Activated CD4-positive, alpha-beta T cell treated with anti-CD3 and anti-CD28 coated beads, Interleukin-2, amount 50 U/mL, for 16 hours (primary cell): ENCODE results near the gene CD22.
"Not testable (repeated sequence)": the region's sequence is repeated elsewhere in the genome, so short reads cannot be mapped to it uniquely, and the experiment has no call there.

ENCODE experiments used
- DNase-seq: peaks from one replicate; pipeline ENCODE4 v3.0.0-alpha.2; 2020

Gene CD22

DNA sequence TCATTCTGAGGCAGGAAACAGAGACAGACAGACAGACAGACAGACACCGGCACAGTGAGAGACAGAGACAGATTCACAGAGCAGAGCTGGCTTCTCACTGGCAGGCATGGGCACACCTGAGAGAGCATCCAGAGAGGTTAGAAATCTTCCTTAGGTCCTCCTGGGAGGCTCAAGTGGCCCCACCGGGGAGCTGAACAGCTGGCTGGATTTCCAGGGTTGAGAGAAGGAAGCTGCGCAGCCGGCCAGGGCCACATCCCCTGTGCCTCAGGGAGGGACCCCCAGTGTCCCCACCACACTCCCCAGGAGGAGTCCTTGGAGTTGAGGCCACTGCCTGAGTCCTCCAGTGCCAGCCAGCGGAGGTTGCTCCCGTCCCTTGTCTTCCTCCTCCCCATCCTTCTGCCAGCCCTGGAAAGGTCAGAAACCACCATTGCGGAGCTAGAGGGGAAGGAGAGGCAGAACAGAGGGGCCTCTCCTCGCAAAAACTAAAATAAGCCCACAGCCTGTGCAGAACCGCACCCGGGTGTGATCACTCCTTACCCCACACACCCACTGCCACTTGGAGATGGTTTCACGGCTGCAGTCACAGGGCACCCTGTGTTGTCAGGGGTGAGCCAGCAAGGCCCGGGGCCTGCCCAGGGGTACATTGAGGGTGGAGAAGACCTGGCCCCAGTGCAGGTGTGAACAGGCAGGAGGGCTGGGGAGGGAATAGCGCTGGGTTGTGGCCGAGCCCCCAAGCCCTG is 33.4 kb downstream of the CD22 start:
- DNase-seq = no peak

DNA sequence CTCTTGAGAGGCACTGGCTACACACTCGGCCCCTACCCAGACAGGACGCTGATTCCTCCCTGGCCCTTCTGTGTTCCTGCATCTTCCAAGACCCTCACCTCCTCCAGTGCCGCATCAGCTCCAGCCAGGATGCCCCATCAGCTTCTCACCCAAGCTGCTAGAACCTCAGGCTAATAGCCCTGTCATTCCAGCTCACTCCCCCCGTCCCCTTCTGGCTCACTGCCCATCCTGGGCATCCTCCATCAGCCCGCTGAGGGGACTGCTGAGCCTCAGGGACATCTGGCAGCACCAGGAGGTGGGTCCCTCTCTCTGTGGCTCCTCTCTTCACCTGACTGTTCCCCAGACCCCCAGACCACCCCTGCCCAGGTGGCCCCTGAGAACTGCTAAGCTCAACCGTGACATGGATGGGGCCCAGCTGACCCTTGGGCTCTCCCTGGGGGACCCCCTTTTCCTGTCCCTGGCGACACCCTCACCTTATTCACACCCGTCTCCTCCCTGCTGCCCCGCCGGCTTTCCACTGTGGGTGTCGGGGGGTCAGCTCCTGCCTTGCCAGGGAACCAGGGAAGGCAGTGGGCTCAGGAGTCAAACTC is 34.1 kb downstream of the CD22 start:
- no peak for DNase-seq

DNA sequence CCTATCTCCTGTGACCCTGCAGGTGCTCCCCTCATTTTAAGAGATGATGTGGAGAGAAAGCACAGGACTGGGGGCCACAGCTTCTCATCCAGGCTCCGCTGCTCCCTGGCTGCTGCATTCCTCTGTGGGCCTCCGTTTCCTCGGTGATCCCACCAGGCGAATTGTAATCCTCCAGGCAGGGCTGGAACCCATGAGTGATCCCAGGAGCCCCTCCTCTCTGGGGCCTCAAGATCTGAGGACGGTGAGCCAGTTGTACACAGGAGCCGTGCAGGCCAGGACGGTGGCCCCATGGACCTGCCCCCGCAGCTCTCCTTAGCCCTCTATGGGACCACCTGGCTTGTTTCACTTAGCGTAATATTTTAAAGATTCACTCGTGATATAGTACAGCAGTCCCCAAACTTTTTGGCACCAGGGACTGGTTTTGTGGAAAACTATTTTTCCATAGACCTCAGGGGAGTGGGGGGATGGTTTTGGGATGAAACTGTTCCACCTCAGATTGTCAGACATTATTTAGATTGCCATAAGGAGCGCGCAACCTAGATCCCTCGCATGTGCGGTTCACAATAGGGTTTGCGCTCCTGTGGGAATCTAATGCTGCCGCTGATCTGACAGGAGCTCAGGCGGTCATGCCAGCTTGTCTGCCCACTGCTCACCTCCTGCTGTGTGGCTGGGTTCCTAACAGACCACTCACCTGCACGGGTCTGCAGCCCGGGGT is 34.9 kb downstream of the CD22 start:
- DNase-seq = no peak

DNA sequence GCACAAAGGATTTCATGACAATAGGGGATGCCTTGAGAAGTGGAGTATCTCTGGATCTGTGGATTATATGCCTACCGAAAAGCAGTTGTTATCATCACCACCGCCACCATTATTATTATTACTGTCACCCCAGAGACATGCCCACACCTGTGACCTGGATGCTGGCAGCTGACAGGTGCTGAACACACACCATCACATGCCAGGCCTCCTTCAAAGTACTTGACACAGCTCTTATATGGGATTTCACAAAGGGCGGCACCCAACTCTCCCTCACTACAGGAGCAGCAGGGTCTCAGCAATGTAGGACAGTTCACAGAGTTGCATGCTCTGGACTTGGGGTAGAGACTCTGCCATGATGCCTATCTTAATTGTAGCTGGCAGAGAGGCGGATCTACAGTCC is 36.3 kb downstream of the CD22 start:
- no peak for DNase-seq

DNA sequence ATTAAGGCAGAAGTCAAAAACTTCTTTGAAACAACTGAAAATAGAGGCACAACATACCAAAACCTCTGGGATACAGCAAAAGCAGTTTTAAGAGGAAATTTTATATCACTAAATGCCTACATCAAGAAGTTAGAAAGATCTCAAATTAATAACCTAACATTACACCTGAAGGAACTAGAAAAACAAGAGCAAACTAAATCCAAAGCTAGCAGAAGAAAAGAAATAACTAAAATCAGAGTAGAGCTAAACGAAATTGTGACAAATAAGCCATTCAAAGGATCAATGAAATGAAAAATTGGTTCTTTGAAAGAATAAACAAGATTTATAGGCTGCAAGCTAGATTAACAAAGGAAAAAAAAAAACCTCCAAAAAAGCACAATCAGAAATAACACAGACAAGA is 39.4 kb downstream of the CD22 start:
- no peak for DNase-seq

DNA sequence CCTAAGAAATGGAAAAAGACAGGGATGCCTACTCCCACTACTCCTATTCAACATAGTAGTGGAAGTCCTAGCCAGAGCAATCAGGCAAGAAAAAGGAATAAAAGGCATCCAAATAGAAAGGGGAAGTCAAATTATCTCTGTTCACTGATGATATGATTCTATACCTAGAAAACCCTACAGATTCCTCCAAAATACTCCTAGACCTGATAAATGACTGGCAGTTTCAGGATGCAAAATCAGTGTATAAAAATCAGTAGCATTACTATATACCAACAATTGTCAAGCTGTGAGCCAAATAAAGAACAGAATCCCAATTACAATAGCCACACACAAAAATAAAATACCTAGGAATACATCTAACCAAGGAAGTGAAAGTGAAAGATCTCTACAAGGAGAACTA is 40.5 kb downstream of the CD22 start:
- no peak for DNase-seq

DNA sequence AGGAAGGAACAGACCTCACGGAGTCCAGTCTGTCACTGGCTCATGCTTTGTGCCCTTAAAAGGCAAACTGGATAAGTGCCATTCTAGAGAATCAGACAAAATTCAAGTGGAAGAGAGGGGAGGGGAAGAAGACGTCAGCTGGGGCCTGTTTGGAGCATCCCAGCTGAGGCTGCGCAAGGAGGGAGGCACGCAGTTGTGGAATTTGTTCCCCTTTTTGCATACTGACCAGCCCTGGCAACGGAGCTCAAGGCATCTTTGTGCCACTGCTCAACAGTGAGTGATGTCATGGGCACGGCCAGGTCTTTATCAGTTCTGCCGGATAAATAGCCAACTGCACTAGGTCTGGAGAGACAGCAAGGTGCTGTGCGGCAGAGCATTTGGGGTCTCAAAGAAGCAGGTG is 41.7 kb downstream of the CD22 start, which contains the start of gene GPR42:
TSS of gene GPR42 (plus strand) at position 347 of the 400 bp plus-strand sequence. CDS start 292 bp downstream, outside the sequence.
- DNase-seq = no peak

DNA sequence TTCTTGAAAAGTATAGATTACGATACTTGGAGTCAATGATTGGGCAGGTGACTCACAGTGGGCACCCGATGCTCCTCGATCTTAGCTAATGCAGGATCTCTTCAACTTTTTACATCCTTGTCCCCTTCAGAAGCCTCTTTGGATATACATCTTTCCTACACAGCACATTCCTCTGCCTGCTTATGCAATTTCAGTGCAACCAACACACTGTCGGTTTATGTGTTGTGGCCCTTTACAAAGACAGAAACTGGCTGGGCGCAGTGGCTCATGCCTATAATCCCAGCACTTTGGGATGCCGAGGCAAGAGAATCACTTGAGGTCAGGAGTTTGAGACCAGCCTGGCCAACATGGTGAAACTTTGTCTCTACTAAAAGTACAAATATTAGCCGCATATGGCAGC is 44.5 kb downstream of the CD22 start:
- DNase-seq = no peak

DNA sequence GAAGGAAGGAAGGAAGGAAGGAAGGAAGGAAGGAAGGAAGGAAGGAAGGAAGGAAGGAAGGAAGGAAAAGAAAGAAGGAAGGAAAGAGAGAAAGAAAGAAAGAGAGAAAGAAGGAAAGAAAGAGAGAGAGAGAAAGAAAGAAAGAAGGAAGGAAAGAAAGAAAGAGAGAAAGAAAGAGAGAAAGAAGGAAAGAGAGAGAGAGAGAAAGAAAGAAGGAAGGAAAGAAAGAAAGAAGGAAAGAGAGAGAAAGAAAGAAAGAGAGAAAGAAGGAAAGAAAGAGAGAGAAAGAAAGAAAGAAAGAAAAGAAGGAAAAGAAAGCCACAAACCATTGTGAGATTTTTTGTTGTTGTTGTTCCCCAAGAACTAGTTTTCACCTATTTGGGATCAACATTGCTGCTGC is 45.0 kb downstream of the CD22 start:
- DNase-seq = not testable (repeated sequence)

DNA sequence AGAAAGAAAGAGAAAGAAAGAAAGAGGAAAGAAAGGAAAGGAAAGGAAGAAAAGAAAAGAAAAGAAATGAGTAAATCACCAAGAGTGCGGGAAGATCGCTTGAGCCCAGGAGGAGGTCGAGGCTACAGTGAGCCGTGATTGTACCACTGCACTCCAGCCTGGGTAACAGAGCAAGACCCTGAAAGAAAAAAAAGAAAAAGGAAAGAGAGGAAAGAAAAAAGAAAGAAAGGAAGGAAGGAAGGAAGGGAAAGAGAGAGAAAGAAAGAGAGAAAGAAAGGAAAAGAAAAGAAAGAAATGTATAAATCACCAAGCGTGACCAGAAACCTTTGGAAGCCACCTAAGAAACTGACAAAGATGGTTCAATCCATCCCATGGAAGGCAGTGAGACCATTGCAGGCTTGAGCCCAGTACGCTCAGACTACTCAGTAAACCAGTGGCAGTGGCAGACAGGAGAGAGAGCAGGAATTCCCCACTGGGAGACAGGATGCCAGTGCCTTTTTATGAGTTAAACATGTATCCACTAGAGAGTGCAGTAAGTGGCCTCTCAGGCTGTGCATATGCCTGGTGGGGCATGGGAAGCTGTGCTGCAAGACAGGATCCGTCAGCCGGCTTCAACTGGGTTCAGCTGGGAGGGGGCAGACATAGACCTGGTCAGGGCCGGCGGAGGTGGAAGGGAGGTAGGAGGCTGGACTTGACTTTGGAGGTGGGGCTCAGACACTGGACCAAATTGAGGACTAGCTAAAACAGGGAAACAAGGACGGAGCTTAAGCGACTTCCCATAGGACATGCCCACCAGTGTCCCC is 46.7 kb downstream of the CD22 start:
- no peak for DNase-seq

DNA sequence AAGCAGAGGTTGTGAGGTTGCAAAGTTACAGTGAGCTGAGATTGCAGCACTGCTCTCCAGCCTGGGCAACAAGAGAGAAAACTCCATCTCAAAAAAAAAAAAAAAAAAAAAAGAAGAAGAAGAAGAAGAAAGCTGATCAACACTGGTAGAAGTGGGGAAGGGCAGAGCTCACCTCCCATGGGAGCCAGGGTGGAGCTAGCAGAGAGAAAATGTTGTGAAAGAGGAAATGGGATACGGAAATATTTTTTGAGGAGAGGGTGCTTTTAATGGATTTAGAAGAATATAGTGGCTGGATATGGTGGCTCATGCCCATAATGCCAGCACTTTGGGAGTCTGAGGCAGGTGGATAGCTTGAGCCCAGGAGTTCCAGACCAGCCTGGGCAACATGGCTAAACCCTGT is 48.7 kb downstream of the CD22 start:
- no peak for DNase-seq

DNA sequence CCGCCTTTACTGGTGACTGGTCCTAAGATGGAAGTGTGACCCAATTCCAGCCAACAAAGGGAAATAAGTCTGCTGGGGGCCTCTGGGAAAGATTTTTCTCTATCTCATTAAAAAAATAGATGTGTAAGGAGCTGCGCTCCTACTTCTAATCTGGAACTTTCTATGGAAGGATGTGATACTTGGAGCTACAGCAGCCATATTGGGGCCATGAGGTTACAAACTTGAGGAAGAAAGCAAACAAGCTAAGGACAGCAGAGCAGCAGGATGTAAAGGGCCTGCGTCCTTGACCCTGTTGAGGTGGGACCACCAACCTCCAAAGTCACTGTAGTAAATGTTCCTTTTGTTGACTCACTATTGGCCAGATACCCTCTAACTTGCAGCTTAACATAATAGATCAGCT is 49.4 kb downstream of the CD22 start:
- DNase-seq = no peak

DNA sequence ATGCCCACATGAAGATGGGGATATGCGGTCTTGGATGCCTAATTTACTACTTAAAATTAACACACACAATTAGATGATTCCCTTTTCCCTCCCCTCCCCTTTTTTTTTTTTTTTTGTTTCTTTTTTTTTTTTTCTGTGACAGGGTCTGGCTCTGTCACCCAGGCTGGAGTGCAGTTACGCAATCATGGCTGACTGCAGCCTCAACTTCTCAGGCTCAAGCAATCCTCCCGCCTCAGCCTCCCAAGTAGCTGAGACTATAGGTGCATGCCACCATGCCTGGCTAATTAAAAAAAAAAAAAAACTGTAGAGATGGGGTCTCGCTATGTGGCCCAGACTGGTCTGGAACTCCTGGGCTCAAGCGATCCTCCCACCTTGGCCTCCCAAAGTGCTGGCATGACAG is 50.6 kb downstream of the CD22 start:
- not testable (repeated sequence) for DNase-seq

DNA sequence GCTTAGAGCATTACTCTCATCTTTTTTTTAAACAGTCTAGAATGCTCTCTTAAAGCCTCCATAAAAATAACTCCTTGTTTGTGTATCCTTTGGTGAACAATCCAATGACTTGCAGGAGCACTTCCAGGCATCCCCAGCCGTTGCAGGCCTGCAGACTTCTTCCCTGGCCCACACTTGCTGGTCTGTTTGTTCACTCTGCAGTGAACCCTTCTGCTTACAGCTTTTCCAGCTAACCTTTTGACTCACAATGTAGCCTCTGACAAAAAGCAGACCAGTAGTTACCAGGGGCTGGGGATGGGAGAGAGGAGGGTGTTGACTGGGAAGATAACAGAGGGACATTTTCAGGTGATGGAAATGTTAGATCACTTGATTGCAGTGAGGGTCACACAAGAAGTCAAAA is 51.0 kb downstream of the CD22 start:
- DNase-seq = no peak

DNA sequence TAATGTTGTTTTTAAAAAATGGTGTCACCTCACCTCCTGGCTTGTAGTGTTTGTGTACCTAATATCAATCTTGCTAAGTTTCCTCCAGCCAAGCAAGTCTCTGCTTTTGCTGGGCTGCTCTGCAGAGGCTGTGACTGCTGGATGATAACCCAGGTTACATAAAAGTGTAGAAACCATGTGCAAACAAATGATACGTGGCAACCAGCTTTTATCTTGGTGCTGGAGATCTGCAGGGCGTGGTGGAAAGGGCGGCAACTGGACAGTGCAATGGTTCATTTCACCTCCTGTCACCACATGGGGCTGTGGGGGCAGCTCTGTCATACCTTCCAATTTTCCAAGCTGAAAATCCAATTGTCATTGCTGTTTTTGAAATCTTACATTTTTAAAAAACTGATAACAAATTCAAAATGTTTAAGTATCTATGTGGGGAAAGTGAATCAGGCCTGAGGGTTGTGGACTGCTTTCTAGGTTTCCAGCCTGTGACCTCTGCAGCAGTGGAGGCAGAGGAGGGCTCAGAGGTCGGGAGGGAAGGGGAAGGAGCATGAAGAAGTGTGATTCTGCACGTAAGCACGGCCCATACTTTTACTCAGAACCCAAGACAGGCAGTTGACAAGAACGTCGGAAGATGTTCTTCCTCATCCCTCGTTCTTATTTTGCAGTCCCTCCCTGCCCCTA is 51.6 kb downstream of the CD22 start:
- no peak for DNase-seq

DNA sequence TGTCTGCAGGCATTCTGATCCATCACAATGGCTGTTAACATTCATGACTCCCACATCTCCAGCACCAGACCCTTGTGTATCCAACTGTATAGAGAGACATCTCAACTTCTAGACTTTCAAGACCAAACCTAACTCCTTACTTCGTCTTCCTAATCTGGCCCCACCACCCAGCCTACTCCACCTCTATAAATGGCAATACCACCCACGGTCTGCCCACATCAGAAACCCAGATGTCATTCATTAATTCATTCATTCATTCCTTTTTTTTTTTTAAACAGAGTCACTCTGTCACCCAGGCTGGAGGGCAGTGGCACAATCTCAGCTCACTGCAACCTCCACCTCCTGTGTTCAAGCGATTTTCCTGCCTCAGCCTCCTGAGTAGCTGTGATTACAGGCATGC is 52.3 kb downstream of the CD22 start:
- DNase-seq = no peak

DNA sequence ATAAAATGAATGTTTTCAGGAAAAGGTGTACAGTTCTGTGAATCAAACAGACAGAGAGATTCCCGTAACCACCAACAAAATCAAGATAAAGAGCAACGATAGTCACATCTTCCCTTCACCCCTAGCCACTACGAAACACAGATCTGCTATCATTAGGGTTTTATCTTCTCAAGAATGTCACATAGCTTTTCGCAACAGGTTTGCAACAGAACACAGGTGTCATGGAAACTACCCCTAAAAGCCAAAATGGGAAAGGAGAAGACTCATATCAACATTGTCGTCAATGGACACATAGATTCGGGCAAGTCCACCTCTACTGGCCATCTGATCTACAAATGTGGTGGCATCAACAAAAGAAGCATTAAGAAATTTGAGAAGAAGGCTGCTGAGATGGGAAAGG is 52.9 kb downstream of the CD22 start:
- no peak for DNase-seq

DNA sequence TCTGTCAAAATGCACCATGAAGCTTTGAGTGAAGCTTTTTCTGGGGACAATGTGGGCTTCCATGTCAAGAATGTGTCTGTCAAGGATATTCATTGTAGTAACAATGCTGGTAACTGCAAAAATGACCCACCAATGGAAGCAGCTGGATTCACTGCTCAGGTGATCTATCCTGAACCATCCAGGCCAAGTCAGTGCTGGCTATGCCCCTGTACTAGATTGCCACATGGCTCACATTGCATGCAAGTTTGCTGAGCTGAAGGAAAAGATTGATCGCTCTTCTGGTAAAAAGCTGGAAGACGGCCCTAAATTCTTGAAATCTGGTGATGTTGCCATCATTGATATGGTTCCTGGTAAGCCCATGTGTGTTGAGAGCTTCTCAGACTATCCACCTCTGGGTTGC is 54.5 kb downstream of the CD22 start:
- no peak for DNase-seq

DNA sequence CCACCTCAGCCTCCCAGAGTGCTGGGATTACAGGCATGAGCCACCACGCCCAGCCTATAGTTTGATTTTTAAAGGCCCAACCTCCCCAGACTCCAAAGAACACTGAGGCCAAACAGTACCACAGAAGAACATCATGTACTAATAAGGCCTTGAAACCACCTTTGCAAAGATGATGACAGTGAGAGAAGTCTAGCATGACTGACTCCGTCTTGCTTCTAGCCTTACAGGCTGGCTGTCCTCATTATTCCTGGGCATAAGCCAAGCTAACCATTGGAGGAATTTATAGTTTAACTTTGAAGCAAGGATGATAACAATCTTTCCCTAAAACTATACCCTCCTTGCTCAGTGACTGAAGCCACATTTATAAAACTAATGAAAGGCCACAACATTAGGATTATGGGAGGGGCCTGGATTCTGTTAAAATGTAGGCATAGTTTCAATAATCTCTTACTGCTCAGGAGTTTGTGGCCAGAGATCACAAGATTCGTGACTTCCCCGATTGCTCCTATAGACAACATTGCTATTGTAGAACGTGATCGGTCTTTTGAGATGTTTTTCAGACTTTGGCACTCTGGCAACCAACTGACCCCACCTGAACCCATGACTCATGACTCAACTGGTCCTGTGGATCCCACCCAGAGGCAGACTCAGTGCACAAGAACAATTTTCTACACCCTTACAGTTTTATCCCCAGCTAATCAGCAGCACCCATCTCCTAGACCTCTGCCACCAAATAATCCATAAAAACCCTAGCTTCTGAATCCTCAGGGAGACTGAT is 59.5 kb downstream of the CD22 start:
- DNase-seq = no peak

DNA sequence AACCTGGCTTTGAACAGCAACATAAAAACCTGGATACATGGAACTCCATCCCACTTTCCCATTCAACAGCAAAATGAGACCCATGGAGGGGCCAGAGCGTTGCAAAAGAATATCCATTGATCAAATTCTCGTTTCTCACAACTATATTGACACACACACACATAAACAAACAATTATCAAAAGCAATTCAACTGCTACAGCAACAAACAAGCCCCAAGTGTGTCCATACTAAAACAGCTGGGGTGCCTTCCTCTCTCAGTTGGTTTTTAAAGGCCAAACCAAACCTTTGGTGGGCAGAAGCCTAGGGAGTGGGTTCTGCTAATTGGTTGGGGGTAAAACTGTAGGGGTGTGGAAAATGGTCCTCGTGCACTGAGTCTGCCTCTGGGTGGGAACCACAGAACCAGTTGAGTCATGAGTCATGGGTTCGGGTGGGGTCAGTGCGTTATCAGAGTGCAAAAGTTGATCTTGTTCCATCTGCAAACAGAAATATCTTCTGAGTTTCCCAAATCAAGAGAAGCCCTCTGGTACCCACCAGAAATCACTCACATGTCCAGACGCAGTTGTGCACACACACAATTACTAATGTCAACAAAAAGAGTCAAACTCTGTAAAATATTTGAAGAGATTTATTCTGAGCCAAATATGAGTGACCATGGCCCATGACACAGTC is 60.3 kb downstream of the CD22 start:
- no peak for DNase-seq
